Smooth muscle cell (in vitro differentiated cells): Measurements from ENCODE around the gene MIDN. TPM values are rescaled to one million over a fixed set of nuclear protein-coding genes. Genes with fewer than 3 reads are reported as not detected.

ENCODE experiments used
- DNase-seq: peaks from one replicate; lab custom pipeline; 2025; ENCODE audit not compliant: unreplicated experiment; lab: John Stamatoyannopoulos, UW
- H2AFZ ChIP-seq: fragments of 200-600 bp; sonication (generic); 2 replicates; pipeline ENCODE4 v1.6.0; 2016; ENCODE audit warnings: antibody characterized with exemption, low read depth, mild to moderate bottlenecking
- H3F3A ChIP-seq: fragments of 200-600 bp; sonication (generic); 2 replicates; pipeline ENCODE4 v1.6.0; 2017; ENCODE audit warnings: antibody characterized with exemption, low read depth
- H3K27ac ChIP-seq: fragments of 200-600 bp; sonication (generic); 2 replicates; pipeline ENCODE4 v1.5.1; 2016; ENCODE audit warnings: low read depth, mild to moderate bottlenecking
- H3K27me3 ChIP-seq: fragments of 200-600 bp; sonication (generic); 2 replicates; pipeline ENCODE4 v1.6.1; 2016; ENCODE audit warnings: low read depth, mild to moderate bottlenecking
- H3K36me3 ChIP-seq: fragments of 200-600 bp; sonication (generic); 2 replicates; pipeline ENCODE4 v1.5.1; 2016; ENCODE audit warnings: low read depth
- H3K4me1 ChIP-seq: fragments of 200-600 bp; sonication (generic); 2 replicates; pipeline ENCODE4 v1.5.1; 2016; ENCODE audit warnings: low read depth
- H3K4me2 ChIP-seq: fragments of 200-600 bp; sonication (generic); 2 replicates; pipeline ENCODE4 v1.6.0; 2016; ENCODE audit warnings: mild to moderate bottlenecking
- H3K4me3 ChIP-seq: fragments of 200-600 bp; sonication (generic); 2 replicates; pipeline ENCODE4 v1.5.1; 2016; ENCODE audit warnings: mild to moderate bottlenecking
- H3K79me2 ChIP-seq: fragments of 200-600 bp; sonication (generic); 2 replicates; pipeline ENCODE4 v1.6.0; 2016; ENCODE audit warnings: low read depth, mild to moderate bottlenecking
- H3K9ac ChIP-seq: fragments of 200-600 bp; sonication (generic); 2 replicates; pipeline ENCODE4 v1.6.0; 2016; ENCODE audit warnings: low read depth
- H3K9me3 ChIP-seq: fragments of 200-600 bp; sonication (generic); replicated peaks from 2 replicates; pipeline ENCODE4 v1.5.1; 2016; ENCODE audit warnings: low read depth
- H4K20me1 ChIP-seq: fragments of 200-600 bp; sonication (generic); 2 replicates; pipeline ENCODE4 v1.6.0; 2016; ENCODE audit warnings: low read depth
- CTCF ChIP-seq: fragments of 200-600 bp; sonication (generic); IDR thresholded peaks from 2 replicates; pipeline ENCODE4 v1.5.1; 2017; ENCODE audit warnings: borderline replicate concordance, mild to moderate bottlenecking, antibody characterized with exemption; ENCODE audit not compliant: insufficient read depth, poor library complexity, severe bottlenecking
- WGBS: methylation state at CpG from one replicate; pipeline ENCODE4 v1.1.7; 2016; ENCODE audit warnings: low lambda C conversion rate; 5-methylcytosine and 5-hydroxymethylcytosine counted together
- polyA plus RNA-seq: library from polyadenylated mRNA; unstranded; fragments of >200 nt; fragmentation: Nextera tagmentation; extraction: Ambion mirVana; gene quantifications from 2 replicates; pipeline ENCODE4 v1.2.1, GENCODE V29; 2016
- total RNA-seq: library from RNA; depleted of rRNA; stranded (reverse); fragments of >200 nt; gene quantifications from 2 replicates; pipeline ENCODE4 v1.2.3, GENCODE V29; 2014

Gene MIDN
- total and polyA plus RNA-seq, 2 experiments from 2014 or later: 58.5 to 65.3 TPM

GRCh38 chr19:1211494-1212234 lies 36.7 kb upstream of the MIDN start:
- Histone ChIP-seq H3K27me3 (no peaks in the 10 kb centered on the region), H3K36me3 (no peaks in the 10 kb centered on the region), H3K4me1 (peaks cover 37% of the 10 kb centered on the region), H3F3A (peaks cover 18% of the 10 kb centered on the region), H3K4me2 (no peak overlapping the region), H3K9me3 (no peaks in the 10 kb centered on the region), H4K20me1 (peaks cover 45% of the 10 kb centered on the region), H3K79me2 (peaks cover 98% of the 10 kb centered on the region), H2AFZ (no peak overlapping the region), H3K4me3 (no peak overlapping the region), H3K9ac (no peak overlapping the region), H3K27ac (peak overlapping the region; percentile 4)
- DNase-seq: no peak
- TF ChIP-seq CTCF: no peak
- WGBS: 91% methylated on average over 33 of the region's 33 CpGs

- Histone ChIP-seq H3K27me3 (no peaks in the 10 kb centered on the region), H4K20me1 (peaks cover 43% of the 10 kb centered on the region), H3K9me3 (no peaks in the 10 kb centered on the region), H3K4me2 (peak overlapping the region; percentile 71), H3K4me1 (peaks cover 24% of the 10 kb centered on the region), H2AFZ (no peak overlapping the region), H3K4me3 (no peak overlapping the region), H3K27ac (peak overlapping the region; percentile 77), H3K36me3 (no peaks in the 10 kb centered on the region), H3K79me2 (peaks cover 98% of the 10 kb centered on the region), H3K9ac (no peak overlapping the region), H3F3A (peaks cover 18% of the 10 kb centered on the region)
- peak; percentile 29 for DNase-seq
- 68% methylated on average over 39 of the region's 39 CpGs for WGBS
- TF ChIP-seq CTCF: no peak
Measured at GRCh38 chr19:1213391-1214286, 34.7 kb upstream of the MIDN start.

- Histone ChIP-seq H3K9me3 (no peaks in the 10 kb centered on the region), H3K36me3 (no peaks in the 10 kb centered on the region), H3K79me2 (peaks cover 98% of the 10 kb centered on the region), H3K4me2 (peak overlapping the region; percentile 71), H2AFZ (no peak overlapping the region), H3K27me3 (no peaks in the 10 kb centered on the region), H3K4me3 (no peak overlapping the region), H3K27ac (peak overlapping the region; percentile 77), H4K20me1 (peaks cover 42% of the 10 kb centered on the region), H3K9ac (no peak overlapping the region), H3F3A (peaks cover 14% of the 10 kb centered on the region), H3K4me1 (peaks cover 22% of the 10 kb centered on the region)
- WGBS: 91% methylated on average over 21 of the region's 21 CpGs
- no peak for TF ChIP-seq CTCF
- DNase-seq: no peak
Measured at GRCh38 chr19:1214299-1214861, 34.0 kb upstream of the MIDN start.
